Measurements from ENCODE around the gene SOCS6.
A peak's percentile ranks its signal among the peaks of the same experiment; 100 is the strongest.

Gene SOCS6

DNA sequence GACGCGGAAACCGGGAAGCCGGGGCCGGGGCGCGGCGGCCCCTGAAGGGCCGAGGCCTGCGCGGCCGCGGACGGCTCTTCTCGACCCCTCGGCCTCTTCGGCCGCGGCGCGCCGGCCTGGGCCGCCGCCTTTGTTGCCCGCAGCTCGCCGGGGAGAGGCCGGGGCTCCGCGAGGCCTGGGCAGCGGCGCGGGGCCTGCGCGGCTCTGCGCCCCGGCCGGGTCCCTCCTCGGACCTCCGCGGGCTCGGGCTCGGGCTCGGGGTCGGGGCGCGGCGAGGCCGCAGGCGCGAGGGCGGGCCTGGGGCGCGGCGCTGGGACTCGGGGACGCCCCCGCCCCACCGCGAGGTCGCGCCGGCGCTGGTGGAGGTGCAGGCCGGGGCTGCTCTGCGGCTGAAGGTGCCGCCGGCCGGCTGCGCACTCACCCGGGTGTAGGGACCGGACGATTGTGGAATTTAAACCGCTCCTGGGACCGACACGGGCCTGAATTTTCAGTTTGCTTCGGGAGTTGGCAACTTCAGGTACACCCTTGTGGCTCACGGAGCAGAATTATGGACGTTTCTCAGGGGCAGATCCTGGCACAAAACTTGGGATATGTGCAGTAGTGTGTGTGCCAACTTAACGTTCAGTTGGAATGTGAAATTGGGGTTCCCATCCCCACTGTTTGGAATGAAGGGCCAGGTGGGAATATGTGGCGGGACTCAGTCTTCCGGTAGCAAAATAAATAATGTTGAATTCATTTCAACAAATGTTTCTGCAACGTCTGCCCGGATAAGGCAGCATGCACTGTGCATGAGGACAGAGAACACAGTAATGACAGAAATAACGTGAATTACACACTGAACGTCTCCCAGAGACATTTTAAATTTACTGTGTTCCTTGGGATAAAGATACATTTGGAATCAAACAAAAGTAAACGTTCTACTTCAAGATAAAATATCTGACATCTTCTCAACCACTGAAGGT lies 787 bp downstream of the SOCS6 start:
- peak in 6 of 14 donors; percentile 32 to 75 (median 50) for DNase-seq

DNA sequence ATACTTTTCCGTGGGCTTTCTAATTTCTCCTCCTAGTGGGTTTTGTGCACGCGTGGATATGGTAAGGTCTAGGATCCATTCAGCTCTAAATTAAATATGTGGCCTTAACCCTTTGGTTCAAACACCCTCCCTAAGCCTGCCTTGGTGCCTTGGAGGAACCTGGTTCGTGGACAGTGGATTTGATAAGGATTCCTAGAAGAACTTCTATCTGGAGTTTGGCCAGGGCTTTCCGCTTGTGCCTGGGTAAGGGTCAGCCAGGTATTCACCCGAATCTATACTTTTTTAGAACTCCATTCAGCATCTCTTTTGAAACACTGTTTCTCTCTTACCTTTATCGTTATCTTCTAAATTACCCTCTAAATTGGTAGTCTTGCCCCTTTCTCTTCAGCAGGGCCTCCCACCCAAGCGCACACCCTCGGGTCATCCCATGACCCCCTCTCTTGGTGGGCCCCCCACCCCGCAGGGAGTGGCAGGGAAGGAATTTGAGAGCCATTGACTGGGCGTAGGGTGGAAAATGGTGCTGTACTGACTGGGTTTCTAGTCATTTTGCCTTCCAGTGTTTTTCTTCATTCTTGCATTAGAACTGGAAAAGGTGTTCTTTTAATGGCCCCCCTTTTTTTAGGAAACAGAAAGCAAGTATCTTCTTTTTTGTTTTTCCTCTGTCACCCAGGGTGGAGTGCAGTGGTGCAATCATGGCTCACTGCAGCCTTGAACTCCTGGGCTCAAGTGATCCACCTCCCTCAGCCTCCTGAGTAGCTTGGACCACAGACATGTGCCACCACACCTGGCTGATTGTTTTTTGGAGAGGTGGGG lies 1.8 kb downstream of the SOCS6 start:
- no peak for DNase-seq

DNA sequence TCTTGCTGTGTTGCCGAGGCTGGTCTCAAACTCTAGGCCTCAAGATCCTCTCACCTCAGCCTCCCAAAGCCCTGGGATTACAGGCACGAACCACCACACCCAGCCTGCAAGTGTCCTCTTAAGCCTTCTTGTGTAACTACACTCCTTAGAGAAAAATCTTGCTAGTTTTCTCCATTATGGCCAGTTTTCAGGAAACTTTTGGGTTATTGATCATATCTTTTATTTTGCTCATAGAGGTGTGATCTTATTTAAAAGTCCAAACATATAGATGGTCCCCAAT lies 2.4 kb downstream of the SOCS6 start:
- no peak for DNase-seq

DNA sequence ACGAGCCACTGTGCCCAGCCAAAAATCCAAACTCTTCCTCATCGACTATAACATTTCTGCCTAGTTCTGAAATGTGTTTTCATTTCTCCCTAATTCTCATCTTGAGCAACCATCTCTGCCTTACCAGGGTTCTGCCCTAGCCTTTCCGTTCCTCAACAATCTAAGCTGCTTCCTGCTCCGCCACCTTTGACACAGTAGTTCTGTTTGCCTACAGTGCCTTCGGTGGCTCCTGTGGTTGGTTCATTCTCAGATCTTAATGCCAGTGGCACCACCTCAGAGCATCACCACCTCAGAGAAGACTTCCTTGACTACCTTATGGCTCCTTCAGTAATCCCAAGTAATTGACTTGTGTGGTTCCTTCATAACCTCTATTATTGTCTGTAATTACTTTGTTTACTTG lies 3.8 kb downstream of the SOCS6 start:
- DNase-seq: no peak

DNA sequence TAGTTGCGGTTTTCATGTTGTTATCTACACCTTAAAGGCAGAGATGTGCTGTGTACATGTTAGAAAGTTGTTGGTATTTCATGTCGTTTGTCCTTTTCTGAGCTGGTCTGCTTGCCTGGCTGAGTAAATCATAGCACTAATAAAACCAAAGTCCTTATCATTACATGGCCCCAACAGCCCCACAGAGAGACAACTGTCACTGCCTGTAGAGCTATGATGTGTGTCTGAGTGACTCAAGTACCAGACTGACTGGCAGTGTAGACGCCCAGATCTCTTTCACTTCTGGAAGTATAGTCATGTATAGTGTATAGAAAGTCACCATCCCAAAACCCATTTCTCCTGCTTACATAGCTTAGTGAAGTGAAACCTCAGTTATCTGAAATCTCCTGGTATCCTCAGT lies 4.3 kb downstream of the SOCS6 start:
- DNase-seq: no peak

DNA sequence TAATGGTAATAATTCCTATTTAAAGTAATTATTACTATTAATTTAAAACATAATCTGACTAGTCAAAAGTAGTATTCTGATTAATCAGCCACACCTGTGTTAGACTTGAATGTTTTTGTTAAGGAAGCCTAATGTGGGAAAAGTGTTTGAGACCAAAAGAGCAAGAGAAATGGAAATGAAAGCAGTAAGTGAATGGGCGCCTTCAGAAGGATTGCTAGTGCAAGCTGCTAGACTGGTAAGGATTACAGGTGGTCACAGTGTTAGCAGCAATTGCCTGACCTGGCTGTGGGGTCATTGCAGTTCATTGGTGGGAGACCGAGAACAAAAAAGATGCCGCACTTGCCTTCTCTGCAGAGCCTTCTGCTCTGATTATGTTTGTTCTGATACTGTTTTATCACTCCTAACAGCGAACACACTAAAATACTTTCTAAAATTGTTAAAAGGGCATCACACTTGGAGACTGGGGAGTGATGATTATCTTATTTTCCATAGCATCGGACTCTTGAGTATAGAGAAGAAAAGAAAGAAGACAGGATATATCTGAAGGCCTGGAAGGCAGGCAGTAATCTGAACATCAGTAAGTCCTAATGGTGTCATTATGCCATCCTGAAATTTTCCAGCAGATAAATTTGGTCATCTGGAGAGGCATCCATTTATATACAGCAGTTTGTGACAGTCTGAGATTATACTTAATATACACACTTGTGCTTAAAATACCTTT lies 5.8 kb downstream of the SOCS6 start:
- no peak for DNase-seq

DNA sequence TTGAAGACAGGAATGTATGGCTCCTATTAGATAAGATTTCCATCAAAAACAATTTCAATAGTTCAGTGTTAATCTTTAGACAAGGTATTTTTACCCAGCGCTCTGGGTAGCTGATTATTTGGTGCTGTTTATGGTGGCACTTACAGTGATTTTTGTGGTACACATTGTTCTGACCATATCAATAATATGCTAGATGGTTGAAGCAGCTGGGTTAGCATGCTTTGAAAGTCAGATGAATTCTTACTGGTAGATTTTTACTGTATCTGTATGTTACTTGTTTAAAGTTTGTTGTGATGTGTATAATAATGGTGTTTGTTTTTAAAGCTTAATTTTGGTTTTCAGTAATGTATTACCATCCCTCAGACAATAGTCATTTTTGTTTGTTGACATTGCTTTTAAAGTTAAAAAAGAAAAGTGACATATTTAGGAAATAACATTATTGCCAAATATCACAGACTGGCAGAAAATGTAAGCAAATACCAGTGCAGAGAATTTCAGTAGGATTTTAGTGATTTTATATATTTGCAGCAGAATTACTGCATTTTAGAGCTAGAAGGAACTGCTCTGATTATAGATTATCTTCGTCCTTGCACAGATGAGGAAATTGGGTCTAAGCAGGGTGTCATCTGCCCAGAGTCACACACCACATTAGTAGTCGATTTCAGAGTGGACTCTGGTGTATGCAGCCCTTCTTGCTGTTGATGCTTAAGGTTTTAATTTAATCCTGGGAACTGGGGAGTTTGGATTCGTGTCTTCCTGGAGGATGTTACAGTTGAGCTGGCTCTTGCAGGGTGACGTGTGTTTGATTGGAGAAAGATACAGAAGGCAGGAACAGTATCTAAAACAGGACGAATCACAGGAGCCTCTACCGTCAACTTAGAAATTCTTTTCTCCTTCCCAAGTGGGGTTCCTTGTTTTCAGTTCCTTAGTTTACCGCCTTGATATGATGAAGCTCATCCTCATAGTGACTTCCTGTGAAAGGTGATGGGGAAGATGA lies 6.6 kb downstream of the SOCS6 start:
- DNase-seq: no peak

DNA sequence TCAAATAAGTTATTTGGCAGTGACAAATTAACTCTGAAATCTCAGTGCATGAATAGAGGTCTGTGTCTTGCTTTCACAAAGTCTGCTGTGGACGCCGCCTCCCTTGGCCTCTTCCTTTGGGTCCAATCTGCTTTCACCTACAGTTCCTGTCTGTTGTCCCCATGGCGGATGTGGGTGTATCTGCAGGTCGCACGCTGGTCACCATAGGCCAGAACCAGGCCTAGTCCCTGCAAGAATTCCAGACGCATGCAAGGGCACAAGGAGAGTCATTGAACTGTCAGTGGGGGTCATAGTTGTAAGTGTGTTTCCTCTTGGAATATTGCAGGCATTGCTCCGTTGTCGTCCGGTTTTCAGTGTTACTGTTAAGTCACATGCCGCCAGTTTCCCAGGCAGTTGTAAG lies 7.4 kb downstream of the SOCS6 start:
- DNase-seq: peak in 5 of 14 donors; percentile 22 to 41 (median 35)

DNA sequence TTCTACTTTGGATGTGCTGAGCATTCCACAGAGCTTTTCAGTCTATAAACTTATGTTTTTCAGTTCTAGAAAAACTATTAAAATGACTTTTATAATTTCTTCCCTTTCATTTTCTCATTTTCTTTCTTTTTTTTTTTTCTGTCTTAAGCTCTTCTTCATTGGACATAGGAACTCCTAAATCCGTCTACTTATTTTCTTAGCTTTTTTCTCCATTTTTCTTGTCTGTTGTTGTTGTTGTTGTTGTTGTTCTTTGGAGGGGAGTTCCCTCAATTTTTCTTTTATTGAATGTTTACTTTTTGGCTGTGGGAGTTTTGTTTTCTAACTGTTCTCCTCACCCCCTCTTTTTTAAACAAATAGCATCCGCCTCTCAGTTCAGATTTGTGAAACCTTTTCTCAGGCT lies 7.9 kb downstream of the SOCS6 start:
- DNase-seq: no peak

DNA sequence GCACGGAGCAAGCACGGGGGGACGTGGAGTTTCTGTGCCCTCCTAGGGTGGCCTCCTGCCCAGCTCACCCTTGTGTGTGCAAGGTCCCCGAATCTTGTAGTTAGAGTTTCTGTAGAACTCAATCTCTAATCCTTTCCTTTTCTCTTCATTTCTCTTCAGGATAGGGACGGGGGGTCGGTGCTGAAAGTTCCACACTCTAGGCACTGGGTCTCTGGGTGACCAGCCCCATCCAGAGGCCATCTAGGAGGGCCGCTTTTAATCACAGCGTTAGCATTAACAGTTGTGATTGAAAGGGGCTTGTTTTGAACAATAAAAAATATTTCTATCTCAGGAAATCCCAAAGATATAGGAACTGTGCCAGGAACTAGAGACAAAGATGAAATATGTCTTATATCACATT lies 10.5 kb downstream of the SOCS6 start:
- no peak for DNase-seq

DNA sequence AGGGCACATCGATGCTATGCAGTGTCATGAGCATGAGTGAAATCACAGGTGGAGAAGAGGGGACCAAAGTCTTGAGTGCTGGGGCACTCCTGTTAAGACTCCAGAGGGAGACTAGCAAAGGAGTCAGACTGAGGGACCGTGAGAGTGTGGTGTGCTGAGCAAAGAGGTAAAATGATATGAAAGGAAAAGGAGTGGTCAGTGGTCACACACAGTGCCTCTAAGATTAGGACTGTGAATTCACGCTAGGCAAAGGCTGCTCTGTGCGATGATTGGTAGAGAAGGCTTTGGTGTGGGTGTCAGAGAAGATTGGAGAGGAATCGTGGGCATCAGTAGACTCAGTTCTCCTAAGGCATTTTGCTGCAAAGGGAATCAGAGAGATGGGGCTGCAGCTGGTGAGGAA lies 12.8 kb downstream of the SOCS6 start:
- no peak for DNase-seq

DNA sequence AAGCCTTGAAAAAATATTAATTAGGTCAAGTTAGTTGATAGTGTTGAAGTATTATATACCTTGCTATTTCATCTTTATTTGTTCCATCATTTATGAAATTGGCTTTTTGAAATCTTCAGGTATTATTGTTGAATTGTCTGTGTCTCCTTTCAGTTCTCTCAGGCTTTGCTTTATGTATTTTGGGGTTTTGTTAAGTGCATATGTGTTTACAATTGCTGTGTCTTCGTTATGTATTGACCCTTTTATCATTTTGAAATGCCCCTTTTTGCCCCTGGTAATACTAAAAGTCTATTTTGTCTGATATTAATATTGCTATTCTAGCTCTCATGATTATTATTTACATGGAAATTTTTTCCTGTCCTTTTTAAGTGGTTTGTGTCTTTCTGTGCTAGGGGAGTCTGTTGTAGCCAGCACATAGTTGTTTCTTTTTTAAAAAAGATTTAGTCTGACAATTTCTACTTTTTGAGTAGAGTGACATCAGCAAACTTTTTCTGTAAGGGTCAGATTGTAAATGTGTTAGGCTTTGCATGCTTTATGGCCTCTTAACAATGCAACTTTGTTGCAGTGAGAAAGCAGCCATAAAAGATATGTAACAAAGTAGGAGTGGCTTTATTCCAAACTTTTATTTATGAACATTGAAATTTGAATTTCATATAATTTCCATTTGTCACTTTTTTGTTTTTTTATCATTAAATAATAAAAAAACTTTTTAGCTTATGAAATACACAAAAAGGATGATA lies 19.9 kb downstream of the SOCS6 start:
- no peak for DNase-seq

DNA sequence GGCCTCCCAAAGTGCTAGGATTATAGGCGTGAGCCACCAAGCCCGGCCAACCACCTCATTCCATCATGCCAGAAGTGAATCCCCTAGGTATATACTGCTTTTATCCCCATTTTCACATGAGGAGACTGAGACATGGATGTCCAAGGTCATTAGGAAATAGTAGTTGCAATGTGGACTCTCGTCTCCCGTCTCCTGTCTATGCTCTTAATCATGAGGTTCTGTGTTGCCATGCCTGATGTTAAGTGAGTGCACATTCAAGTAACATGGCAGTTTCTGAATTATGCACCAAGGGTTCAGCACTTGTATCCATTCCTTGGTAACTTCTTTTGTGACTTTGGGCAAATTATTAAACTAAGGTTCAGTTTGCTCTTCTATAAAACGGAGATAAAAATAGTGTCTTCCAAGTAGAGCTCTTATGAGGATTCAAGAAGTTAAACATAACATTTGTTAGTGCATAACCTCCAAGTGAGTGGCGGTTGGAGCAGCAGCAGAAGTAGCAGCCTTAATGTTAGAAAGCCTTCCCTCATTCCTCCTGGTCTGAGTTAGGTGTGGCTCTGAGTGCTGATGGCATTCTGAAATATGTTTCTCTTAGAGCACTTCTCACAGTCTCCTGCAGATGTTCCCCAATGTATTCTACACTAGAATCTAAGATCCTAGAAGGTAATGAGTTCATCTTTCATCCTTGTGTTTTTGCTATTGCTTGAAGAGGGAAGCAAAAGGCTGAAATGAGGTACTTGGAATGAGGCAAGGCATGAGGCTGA lies 21.9 kb downstream of the SOCS6 start:
- DNase-seq: no peak

DNA sequence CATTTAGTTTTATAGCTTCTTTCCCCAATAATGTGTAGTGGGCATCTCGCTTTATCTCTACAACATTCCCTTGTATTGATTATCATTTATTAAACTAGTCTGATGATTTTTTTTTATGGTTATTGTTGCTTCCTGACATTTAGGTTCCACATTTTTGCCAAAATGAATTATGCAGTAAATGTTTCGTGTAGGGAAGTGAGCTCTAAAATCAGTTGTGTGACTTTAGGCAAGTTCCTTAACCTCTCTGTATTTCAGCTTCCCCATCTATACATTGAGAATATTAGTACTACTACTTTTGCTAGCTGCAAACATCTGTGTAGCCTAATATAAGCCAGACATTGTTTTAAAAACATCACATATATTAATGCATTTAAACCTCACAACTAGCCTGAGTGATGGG lies 22.9 kb downstream of the SOCS6 start:
- DNase-seq: no peak

DNA sequence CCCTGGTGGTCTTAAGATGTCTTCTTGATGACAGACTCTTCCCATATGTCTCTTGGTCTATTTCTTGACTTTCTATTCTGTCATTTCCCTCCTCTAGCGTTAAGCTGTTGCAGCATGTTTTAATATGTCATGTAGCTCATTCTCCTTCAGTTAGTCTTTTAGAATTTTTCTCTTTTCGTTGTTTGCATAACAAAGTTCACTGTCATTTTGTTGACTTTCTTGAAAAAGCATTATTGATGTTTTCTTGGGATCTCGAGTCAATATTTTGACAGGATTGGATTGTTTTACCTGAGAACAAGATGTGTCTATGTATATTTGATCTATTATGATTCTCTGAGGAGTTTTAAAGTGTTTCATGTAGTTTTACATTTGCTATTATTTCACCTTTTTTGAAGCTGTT lies 24.8 kb downstream of the SOCS6 start:
- DNase-seq: no peak

DNA sequence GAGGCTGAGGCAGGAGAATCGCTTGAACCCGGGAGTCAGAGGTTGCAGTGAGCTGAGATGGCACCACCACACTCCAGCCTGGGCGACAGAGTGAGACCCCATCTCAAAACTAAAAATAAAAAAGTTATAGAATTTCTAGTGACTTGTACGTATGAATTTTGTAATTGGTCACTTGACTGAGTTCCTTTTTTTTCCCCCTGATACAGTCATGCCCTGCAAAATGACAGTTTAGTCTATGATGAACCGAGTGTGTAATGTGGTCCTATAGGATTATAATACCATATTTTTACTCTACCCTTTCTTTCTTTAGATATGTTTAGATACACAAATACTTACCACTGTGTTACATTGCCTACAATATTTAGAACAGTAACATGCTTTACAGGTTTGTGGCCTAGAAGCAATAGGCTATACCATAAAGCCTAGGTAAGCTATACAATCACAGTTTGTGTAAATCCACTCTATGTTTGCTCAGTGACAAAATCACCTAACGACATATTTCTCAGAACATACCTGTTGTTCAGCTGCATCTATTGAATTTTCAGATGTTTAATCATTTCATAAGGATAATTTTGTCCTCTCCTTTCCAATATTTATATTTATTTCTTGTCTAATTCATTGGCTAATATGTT lies 25.4 kb downstream of the SOCS6 start:
- no peak for DNase-seq

DNA sequence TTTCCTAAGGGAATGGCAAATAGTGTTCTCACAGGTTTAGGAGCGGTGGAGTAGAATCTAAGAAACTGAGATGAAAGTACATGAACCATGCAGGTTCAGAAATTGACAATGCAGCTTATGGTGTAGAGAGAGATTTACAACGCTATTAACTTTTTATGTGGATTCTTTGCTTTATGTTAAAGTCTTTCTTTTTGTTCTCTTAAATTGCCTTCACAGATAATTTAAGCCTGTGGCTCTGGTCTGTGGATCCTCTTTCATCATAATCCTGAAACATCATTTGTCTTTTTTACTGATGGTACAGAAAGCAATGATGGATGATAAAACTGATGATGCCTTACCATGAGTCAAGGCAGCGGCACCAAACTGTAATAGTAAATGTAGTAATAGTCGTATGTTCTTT lies 30.3 kb downstream of the SOCS6 start:
- DNase-seq: no peak

DNA sequence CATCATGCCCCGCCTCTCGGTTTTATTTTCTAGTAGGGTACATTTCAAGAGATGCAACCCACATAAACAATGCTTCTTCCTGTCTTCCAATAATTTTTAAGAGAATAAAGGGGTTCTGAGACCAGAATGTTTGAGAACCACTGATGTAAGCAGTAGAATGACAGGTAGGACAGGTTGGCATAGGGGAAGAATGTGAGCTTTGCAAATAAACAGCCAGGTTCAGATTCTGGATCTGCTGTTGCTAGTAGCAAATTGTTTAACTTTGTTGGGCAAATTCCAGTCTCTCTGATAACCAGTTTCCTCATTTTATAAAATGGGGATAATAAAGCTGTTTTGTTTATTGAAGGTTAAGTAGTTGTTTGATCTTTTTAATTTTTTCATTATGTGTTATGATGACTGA lies 32.8 kb downstream of the SOCS6 start:
- DNase-seq: no peak

DNA sequence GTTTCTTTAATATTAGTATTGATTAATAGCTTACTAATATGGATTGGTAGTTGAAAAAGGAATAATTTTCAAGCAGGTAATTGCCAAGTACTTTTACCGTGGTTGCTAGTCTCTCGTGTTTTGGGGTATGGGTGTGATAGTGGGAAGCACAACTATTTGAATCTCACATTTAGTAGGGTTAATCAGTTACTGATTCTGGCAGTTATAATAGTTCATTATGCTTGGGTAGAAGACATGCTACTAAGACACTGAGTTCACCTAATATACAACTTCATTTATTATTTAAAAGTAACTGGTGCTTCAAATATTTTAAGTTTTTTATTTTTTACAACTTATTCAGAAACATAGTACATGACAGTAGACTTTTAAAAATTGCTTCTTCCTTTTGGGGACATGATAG lies 33.5 kb downstream of the SOCS6 start:
- no peak for DNase-seq

DNA sequence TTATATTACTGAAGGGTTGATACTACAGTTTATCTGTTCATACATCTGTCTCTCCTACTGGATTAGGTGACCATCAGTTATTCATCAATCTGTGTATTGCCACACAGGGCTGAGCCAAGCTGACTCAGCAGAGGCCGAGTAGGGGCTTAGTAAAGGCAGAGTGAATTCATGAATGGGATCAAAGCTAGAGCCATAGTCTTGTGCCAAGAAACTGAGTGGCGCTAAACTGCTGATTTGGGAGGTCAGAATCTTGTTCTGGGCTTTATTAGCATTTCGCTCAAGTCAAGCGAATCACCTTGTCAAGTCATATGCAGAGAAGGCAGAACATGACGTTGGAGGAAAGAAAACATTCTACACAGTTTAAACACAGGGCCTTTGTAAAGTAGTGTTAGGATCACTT lies 34.1 kb downstream of the SOCS6 start:
- peak in 2 of 14 donors; percentile 11 to 12 for DNase-seq
